Fibroblast of mammary gland (primary cell): ENCODE data around the gene KDM8.
A peak's percentile ranks its signal among the peaks of the same experiment; 100 is the strongest.

Source experiments
- DNase-seq: peaks from one replicate; pipeline ENCODE4 v3.0.0-alpha.2; 2010; ENCODE audit warnings: low read depth
- H3K4me3 ChIP-seq: 2 replicates; pipeline ENCODE4 v1.5.1; 2011; ENCODE audit warnings: low read depth, mild to moderate bottlenecking, low read length, moderate library complexity; ENCODE audit not compliant: control insufficient read depth
- CTCF ChIP-seq: conservative IDR thresholded peaks from 2 replicates; pipeline ENCODE4 v1.5.1; 2011; ENCODE audit warnings: low read depth, low read length, inconsistent platforms; ENCODE audit not compliant: control insufficient read depth, insufficient read depth

Gene KDM8

DNA sequence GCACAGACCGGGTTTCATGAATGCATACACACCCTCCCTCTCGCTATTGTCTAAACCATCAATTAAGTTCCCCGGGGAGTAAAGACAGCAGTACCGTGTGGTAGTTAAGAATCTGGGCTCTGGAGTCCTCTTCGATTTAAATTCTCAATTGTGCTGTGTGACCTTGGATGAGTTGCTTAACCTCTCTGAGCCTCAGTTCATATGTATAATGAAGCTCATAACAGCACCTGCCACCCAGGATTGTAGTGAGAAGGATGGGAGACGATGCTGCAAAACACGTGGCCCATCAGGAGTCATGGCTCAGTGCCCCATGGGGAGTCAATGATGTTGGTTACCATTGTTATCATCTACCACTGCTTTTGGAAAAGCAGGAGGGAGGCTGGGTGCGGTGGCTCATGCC, 34.5 kb upstream of the KDM8 start:
- no peak for TF ChIP-seq CTCF

DNA sequence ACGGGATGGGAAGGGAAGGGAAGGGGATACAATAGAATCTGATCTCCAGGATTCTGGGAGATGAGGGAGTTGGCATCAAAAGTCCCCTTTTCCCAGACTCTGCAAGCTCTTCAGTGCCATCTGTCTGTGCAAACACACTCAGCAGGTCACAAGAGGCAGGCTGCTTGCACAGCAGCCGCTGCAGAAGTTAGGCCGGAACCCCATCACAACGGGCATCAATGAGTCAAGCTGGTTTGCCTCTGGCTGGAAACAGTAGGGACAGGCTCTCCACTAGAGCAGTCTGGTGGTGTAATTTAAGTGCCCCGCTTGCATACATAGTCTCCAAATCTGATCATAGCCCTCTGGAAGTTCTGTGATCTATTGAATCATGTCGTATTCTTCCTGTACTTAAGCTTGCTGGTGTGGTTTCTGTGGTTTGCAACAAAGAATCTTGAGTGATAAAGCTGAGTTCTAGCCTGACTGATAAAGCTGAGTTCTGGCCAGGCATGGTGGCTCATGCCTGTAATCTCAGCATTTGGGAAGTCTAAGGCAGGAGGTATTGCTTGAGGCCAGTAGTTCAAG, 33.7 kb upstream of the KDM8 start:
- DNase-seq, result peak; percentile 57
- H3K4me3 ChIP-seq, result no peak overlapping the region
- TF ChIP-seq CTCF, result peak; percentile 18

More for the DNA sequence above, 34.5 kb upstream of the KDM8 start:
- no peak overlapping the region for H3K4me3 ChIP-seq
- no peak for DNase-seq

DNA sequence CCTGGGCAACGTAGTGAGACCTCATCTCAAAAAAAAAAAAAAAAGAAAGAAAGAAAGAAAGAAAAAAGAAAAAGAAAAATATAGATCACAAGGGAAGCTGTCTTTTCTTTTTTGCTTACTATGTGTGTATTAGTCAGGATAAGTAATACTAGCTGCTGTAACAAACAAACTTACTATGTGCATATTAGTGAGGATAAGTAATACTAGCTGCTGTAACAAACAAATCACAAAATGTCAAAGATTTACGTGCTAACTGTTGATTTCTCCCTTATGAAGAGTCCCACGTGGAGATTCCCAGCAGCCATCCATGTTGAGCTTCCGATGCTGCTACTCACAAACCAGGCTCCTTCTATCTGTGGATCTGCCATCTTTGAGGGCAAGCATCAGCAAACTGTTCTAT, 31.7 kb upstream of the KDM8 start:
- no peak for TF ChIP-seq CTCF
- no peak overlapping the region for H3K4me3 ChIP-seq
- DNase-seq, result no peak

DNA sequence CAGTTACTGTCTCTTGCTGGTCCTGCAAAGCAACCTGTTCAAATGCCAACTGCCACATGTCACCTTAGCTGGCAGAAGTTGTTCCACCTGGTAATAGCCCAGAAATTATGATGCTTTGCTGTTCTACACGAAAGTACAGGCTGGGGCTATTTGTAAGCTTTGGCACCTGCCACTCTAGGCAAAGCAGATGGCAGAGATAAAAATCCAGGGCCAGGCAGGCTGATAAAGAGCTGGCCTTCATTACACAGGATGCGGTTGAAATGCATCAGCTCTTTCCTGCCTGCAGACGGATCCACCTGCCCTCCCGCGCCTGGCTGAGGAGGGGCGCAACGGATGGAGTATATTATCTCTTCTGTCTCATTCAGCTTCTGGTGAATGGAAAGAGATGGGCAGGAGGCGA, 29.3 kb upstream of the KDM8 start:
- no peak overlapping the region for H3K4me3 ChIP-seq
- DNase-seq, result no peak
- no peak for TF ChIP-seq CTCF

- no peak for DNase-seq
- no peak overlapping the region for H3K4me3 ChIP-seq
- no peak for TF ChIP-seq CTCF
Measured at GRCh38 chr16:27174798-27175197, 28.5 kb upstream of the KDM8 start.

DNA sequence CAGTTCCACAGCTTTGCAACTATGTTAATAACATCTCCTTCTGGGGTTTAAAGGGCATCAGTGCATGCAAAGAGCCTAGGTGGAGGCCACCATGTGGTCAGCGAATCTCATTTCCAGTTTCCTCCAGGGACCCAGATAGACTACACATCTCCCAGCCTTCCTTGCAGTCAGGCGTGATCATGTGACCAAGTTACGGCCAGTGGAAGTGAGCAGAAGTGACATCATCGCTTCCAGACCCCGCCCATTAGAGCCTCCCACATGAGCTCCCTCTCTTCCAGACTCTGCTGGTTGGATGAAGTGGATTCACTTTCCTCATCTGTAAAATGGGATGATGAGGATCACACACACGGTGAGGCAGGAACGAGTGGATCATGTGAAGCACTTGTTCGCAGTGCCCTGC, 27.4 kb upstream of the KDM8 start:
- no peak for TF ChIP-seq CTCF
- no peak overlapping the region for H3K4me3 ChIP-seq
- DNase-seq, result peak; percentile 19
